Kidney epithelial cell (primary cell): ENCODE measurements around the gene ZNF536. TPM values are rescaled to one million over a fixed set of nuclear protein-coding genes. Genes with fewer than 3 reads are reported as not detected.

Source experiments
- DNase-seq: peaks from one replicate; pipeline ENCODE4 v3.0.0-alpha.2; 2010; ENCODE audit warnings: low read depth
- H3K27me3 ChIP-seq: 2 replicates; pipeline ENCODE4 v1.6.0; 2011; ENCODE audit warnings: low read length; ENCODE audit not compliant: control insufficient read depth, insufficient read depth
- H3K36me3 ChIP-seq: 2 replicates; pipeline ENCODE4 v1.5.1; 2011; ENCODE audit warnings: low read length; ENCODE audit not compliant: control insufficient read depth, insufficient read depth
- H3K4me3 ChIP-seq: 2 replicates; pipeline ENCODE4 v1.5.1; 2011; ENCODE audit warnings: low read depth, mild to moderate bottlenecking, control low read depth, low read length
- total RNA-seq: library from RNA; depleted of rRNA; stranded (reverse); fragments of >200 nt; gene quantifications from 2 replicates; pipeline ENCODE4 v1.2.3, GENCODE V29; 2015
- TF ChIP-seq, protein P1 (sequence below): IDR thresholded peaks from 2 replicates; pipeline ENCODE4 v1.5.1; 2011; ENCODE audit warnings: mild to moderate bottlenecking, moderate library complexity, low read length, control low read depth, inconsistent platforms; ENCODE audit not compliant: insufficient read depth, poor library complexity, severe bottlenecking

ZNF536 gene
- total RNA-seq, 1 donor from 2014 or later, result 0.13 TPM

DNA sequence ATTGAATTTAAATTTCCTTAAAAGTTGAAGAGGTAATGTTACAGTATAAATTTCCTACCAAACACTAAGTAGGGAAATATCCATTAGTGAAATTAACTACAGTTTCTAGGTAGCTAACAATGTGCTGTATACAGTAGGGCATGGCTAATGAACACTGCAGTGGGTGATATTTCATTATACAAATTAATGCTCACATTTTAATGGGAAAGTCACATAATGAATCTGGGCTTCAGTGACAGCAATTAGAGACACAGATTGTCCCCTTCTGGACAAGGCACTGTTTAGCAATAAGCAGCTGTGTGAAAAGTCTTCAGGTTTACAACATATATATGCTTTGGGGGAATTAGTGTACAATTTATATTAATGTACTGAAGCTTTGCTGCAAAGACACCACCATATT lies 169.4 kb downstream of the ZNF536 start:
- no peaks in the 10 kb centered on the region for H3K36me3 ChIP-seq
- TF ChIP-seq, protein P1, sequence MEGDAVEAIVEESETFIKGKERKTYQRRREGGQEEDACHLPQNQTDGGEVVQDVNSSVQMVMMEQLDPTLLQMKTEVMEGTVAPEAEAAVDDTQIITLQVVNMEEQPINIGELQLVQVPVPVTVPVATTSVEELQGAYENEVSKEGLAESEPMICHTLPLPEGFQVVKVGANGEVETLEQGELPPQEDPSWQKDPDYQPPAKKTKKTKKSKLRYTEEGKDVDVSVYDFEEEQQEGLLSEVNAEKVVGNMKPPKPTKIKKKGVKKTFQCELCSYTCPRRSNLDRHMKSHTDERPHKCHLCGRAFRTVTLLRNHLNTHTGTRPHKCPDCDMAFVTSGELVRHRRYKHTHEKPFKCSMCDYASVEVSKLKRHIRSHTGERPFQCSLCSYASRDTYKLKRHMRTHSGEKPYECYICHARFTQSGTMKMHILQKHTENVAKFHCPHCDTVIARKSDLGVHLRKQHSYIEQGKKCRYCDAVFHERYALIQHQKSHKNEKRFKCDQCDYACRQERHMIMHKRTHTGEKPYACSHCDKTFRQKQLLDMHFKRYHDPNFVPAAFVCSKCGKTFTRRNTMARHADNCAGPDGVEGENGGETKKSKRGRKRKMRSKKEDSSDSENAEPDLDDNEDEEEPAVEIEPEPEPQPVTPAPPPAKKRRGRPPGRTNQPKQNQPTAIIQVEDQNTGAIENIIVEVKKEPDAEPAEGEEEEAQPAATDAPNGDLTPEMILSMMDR, result no peak

GRCh38 chr19:30543243-30543945 lies 171.2 kb downstream of the ZNF536 start:
- Histone ChIP-seq H3K36me3 (no peaks in the 10 kb centered on the region), H3K4me3 (no peak overlapping the region), H3K27me3 (no peaks in the 10 kb centered on the region)
- no peak for DNase-seq
- TF ChIP-seq, protein P1, result no peak

More for the DNA sequence above, 169.4 kb downstream of the ZNF536 start:
- no peak for DNase-seq
- Histone ChIP-seq H3K27me3 (no peaks in the 10 kb centered on the region), H3K4me3 (no peak overlapping the region)

- no peak for DNase-seq
- Histone ChIP-seq H3K27me3 (no peaks in the 10 kb centered on the region), H3K36me3 (no peaks in the 10 kb centered on the region), H3K4me3 (no peak overlapping the region)
- TF ChIP-seq, protein P1, result no peak
Measured at GRCh38 chr19:30545752-30546151, 173.6 kb downstream of the ZNF536 start.

- Histone ChIP-seq H3K27me3 (no peaks in the 10 kb centered on the region), H3K36me3 (no peaks in the 10 kb centered on the region), H3K4me3 (no peak overlapping the region)
- DNase-seq, result no peak
- TF ChIP-seq, protein P1, result no peak
Measured at GRCh38 chr19:30546332-30546731, 174.1 kb downstream of the ZNF536 start.

GRCh38 chr19:30547246-30547645 lies 175.1 kb downstream of the ZNF536 start:
- no peak for DNase-seq
- TF ChIP-seq, protein P1, result no peak

GRCh38 chr19:30549151-30549550 lies 177.0 kb downstream of the ZNF536 start:
- DNase-seq, result no peak
- no peaks in the 10 kb centered on the region for H3K27me3 ChIP-seq
- H3K36me3 ChIP-seq, result no peaks in the 10 kb centered on the region
- no peak overlapping the region for H3K4me3 ChIP-seq
- TF ChIP-seq, protein P1, result no peak

More at GRCh38 chr19:30547246-30547645, 175.1 kb downstream of the ZNF536 start:
- no peaks in the 10 kb centered on the region for H3K27me3 ChIP-seq
- no peak overlapping the region for H3K4me3 ChIP-seq
- no peaks in the 10 kb centered on the region for H3K36me3 ChIP-seq
